GM21515 (cell line): ENCODE measurements around the gene LMAN2.
A peak's percentile ranks its signal among the peaks of the same experiment; 100 is the strongest.

Experiments
- ATAC-seq: cut with Tn5 transposase; IDR thresholded peaks from one replicate; pipeline ENCODE4 v1.9.1; 2021; ENCODE audit not compliant: unreplicated experiment

LMAN2 gene

GRCh38 chr5:177329883-177330282, 21.6 kb downstream of the LMAN2 start:
- ATAC-seq: no peak

DNA sequence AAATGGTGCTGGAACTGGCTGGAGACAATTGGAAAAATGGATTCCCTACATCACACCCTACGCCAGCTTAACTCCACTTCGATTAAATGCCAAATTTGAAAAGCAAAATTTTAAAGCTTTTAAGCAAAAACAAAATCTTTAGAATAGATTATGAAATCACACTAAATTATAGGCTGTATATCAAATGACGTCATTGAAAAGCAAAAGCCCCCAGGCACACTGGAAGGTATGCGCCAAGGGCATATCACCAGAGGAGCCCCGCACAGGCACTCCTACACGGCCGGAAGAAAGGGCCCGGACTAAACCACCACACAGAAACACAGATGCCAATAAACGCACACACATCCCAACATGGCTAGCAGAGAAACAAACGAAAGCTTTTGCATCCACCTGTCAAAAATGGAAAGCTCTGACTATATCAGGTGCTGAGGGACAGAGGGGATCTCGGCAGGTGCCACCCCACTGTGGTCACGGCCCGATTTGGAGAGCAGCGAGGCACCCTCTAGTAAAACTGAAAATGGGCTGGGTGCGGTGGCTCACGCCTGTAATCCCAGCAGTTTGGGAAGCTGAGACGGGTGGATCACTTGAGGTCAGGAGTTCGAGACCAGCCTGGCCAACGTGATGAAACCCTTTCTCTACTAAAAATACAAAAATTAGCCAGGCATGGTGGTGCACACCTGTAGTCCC, 22.8 kb downstream of the LMAN2 start:
- ATAC-seq: no peak

DNA sequence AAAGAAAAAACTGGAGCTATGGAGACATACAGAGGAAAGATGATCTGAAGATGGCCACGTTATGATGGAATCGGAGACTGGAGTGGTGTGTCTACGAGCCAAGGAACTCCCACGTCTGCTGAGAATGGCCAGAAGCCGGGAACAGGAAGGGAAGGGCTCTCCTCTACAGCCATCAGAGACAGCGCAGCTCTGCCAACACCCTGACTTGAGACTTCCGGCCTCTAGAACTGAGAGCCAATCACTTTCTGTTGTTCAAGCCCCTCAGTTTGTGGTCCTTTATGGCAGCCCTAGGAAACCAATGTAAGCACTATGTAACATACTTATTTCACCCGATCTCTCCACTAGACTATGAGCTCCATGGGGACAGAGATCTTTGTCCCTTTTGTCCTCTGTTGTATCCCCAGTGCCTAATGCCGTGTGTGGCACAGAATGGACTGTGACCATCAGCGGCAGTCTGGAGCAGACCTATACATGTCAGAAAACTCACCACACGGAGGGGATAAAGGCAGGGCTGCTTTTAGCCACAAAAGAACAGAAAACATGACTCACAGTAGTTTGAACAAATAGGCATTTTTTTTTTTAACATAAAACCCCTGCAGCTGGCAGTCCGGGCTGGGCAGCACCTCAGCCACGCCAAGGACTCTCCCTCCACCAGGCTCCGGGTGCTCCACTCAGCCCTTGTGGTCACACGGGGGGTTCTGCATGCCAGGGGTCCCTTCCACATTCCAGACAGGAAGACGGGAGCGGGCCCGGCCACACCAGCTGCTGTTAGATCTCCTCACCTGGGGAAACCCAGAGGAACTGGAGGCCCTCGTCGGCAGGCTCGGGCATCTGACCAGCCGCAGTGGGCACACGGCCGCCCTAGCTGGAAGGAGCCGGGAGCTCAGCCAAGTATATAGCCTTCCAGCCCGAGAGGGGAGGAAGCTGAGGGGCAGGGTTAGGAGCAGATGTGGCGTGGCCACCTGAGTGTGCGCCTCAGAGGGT, 23.6 kb downstream of the LMAN2 start:
- ATAC-seq: no peak

GRCh38 chr5:177325868-177326381, 25.5 kb downstream of the LMAN2 start:
- no peak for ATAC-seq

DNA sequence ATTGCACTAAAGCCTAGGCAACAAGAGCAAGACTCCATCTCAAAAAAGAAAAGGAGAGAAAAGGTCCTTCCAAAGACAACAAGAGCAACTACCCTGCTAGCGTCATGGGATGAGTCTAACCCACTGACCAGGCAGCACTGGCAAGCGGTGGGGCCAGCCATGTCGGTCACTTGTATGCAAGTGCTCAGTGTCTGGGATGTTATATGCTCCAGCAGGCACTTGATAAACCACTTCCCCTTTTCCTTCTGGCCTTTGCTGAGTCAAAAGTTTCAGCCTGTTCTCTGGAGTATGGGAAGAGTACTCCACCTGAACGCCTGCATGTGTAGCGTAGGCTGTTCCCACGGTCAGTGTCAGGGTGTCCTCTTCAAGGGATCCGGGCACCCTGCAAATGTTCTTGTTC, 30.6 kb downstream of the LMAN2 start:
- no peak for ATAC-seq

- no peak for ATAC-seq
Observed at GRCh38 chr5:177319913-177320588, 31.4 kb downstream of the LMAN2 start.

- ATAC-seq: no peak
Observed at GRCh38 chr5:177317959-177318377, 33.5 kb downstream of the LMAN2 start.

GRCh38 chr5:177316005-177316404, 35.5 kb downstream of the LMAN2 start:
- no peak for ATAC-seq

DNA sequence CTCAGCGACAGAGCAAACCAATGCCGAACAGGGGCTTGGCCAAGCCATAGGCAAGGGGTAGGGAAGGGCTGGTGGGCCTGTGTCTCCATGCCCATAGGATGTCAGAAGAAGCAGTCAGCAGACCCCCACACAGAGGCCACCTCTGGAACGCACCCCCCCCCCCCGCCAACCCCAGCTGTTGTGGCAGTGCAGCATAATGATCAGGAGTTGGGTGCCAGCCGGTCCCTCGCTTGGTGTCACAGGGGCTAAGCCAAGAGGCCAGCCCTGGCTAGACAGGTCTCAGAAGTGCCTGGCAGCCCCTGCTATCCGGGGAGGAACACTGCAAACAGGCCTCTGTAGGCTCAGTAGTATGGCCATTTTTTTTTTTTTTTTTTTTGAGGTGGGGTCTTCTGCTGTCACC, 36.1 kb downstream of the LMAN2 start:
- ATAC-seq: no peak

DNA sequence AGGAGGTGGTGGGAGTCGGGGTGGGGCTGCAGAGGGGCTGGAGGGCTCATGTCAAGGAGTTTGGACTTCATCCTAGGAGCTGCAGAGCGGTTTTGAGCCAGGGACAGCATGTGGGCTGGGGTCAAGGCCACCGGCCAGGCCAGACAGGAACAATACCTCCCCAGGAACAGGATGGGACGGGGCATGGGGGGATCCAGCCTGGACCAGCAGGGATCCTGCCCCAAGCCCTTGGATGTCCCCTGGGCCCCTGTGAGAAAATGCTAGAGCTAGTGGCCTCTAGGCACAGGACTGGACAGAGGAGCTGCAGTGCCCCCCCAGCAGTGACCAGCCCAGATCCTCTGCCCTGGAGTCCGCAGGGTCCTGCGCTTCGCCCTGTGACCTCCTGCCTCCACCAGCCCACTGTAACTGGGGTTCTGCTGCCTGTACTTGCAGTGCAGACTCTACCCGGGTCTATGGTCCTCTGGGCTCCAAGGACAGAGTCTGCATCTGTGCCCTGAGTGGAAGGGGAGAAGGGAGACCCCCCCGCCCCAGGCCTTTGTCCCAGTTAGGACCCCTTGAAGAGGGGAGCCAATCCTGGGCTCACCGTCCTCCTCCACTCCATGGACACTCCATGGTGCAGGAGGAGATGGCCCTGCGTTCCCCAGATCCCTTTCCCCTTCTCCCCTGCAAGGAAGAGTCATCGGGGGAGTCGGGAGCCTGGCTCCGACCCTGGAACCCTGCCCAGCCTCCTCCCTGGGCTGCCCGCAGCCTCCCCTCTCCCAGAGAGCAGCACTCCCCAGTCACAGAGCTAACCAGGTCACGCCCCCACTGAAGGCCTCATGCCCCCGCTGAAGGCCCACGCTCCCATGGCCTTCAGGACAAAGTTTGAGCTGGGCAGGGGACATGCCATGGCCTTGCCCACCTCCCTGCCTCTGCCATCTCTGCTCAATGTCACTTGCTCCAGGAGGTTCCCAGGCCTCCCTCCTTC, 36.8 kb downstream of the LMAN2 start:
- ATAC-seq: no peak

- no peak for ATAC-seq
Observed at GRCh38 chr5:177313561-177314259, 37.8 kb downstream of the LMAN2 start.

GRCh38 chr5:177312649-177313181, 38.8 kb downstream of the LMAN2 start:
- ATAC-seq: peak; percentile 35

DNA sequence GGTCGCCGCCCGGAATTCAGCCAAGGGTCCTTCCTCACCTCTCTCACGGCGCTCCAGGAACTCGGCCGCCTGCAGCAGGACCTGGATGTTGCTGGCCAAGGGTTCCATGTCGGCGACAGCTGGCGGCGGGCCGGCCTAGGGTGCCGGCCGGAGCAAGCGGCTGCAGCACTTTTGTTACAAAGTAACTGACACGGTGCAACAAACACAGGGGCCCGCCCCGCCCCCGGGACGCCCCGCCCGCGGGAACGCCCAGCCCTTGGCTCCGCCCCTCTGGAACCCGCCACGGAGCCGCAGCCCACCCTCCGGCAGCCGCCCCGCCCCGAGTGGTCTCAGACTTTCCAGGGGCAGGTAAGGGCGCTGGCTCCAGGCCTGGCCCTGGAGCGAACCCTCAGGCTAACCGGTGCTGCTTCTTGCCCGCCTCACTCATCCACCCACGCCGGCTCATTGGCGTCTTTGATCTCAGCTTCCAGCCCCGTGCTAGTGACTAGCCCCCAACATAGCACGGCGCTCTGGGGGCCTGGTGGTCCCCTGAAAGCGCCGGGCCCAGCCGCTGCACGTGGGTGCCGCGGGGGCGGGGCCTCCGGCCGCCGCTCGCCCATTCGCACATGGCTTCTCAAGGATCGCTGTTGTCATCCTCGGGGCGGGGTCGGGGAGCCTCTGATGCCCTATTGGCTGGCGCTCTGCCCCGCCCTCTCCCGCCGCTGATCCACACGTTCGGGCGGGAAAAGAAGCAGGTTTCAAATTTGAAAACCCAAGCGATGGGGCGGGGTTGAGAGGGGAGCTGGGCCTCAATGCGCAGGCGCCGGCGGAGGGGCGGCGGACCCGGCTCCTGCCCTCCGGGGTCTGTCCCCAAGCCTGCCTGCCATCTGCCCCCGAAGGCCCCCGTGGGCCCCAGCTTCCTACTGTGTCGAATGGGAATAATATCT, 39.5 kb downstream of the LMAN2 start, which contains the start of gene MXD3:
Gene MXD3, minus strand, starts transcription at position 176 of the 926 bp plus-strand sequence. Its CDS starts 68 bp downstream, at position 108.
- peak; percentile 69 for ATAC-seq

- no peak for ATAC-seq
Observed at GRCh38 chr5:177311392-177311722, 40.1 kb downstream of the LMAN2 start.

GRCh38 chr5:177310757-177311391, 40.6 kb downstream of the LMAN2 start:
- ATAC-seq: no peak

DNA sequence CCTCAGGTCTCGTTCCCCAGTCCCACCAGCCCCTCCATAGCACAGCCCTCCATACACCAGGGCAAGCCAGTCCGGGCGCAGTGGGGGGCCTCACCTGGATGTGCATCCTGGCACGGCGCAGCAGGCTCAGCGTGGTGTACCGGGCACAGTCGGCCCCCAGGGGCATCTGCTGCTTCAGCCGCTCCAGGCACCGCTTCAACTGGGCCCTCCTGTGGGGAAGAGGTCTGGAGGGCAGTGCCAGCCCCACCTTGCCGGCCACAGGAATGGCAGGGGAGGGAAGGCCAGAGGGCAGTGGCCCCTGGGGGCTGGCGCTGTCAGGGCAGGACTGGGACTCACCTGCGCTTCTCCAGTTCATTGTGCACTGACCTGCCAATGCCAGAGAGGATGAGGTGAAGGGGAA, 41.1 kb downstream of the LMAN2 start:
- ATAC-seq: no peak

DNA sequence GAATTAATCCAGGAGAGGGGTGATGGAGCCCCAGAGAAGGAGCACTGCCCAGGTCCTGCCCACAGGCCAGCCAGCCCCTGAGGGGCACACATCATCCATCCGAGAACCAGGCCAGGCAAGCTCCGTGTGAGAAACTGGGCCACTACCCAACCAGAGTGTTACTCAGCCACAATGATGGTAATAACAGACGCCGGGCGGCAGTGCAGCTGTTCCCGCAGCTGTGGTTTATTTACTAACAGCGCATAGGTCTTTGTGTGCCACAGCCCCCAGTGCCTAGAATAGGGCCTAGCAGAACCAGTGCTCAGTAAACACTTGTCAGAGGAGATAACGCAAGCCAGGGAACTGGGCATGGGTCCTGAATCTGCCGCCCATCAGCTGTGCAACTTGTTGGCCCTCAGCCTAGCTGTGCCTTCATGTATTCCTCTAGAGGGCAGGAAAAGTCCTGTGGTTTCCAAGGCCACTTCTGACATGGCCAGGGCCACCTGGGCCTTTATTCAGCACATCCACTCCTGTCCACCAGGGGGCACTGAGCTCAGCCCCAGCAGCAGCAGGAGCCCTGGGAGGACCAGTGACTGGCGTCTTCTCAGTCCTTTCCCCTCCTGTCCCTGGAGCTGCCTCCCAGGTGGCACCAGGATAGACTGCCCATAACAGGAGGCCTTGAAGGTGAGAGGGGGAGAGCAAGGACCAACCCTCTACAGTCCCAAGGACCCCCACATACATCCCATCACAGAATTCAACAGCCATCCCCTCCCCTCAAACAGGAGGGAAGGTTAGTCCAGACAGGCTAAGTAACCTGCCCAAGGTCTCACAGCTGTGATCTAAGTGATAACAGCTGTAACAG, 41.9 kb downstream of the LMAN2 start:
- ATAC-seq: no peak
